ENCODE measurements around the gene ANKRD63. TPM values are rescaled to one million over a fixed set of nuclear protein-coding genes. Genes with fewer than 3 reads are reported as not detected.
A peak's percentile ranks its signal among the peaks of the same experiment; 100 is the strongest.

The ANKRD63 gene
- total and polyA plus RNA-seq, 5 experiments from 2014 or later, result 0.20 to 0.31 TPM; not detected in 3

DNA sequence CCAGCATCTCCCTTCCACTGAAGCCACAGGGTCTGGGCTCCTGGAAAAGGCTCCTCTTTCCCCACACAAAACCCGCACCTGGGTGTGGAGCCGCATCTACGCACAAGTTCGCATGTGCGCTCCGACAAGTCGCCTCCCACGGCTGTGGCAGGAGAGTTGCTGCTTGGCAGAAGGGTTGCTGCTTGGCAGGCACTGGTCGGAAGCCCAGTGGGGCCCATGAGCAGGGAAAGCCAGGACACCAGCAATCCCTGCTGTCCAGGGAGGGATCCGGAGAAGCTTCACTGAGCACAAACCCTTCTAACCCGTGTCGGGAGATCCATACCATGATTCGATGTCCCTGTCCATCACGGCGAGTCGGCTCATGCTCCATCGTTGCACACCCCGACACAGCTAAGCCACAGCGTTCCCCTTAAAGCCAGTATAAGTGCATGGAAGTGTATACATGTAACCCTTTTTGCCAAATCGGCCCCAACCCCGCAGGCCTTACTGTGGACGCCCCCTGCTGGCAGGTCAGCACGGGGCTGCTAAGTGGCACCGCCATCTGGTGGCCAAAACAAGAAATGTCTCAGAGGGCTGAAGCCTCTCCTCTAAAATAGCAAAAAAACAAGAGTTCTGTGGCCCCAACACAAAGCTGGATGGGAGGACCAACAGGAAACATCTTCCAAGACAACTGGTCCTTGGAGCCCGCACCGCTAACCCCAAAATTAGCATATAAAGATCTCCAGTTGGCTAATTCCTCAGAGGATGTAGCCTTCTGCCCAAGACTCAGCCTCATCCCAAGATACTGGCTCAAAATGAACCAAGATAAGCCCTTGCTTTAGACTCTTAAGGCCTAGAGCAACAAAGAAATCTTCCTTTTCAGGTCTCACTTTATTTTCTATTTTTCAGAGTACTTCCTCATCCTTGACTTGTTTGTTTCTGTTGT is 8.3 kb downstream of the ANKRD63 start:
- no peaks in the 10 kb centered on the region for H3K9me3 Mint-ChIP-seq
- DNase-seq (peak; percentile 72 to 91 (median 87)), ATAC-seq (peak; percentile 87)
- H3K27me3 Mint-ChIP-seq, result peaks cover 4 to 36% (median 13%) of the 10 kb centered on the region in 5 donors
- peak overlapping the region in 2 of 10 donors; percentile 23 to 33 for H3K4me3 Mint-ChIP-seq
- POLR2A ChIA-PET, result interaction anchor here (0.6 to 2.7 kb wide), 4 partner anchors 10 to 492 kb away, joined by 3 to 9 read pairs (median 4); partner anchors contain the start of genes FSIP1 and PLCB2
- H3K4me1 Mint-ChIP-seq, result peaks cover 0 to 18% (median 8%) of the 10 kb centered on the region in 4 donors
- H3K27ac Mint-ChIP-seq, result peak overlapping the region in 4 of 10 donors; percentile 45 to 77 (median 62)
- no peaks in the 10 kb centered on the region for H3K36me3 Mint-ChIP-seq

DNA sequence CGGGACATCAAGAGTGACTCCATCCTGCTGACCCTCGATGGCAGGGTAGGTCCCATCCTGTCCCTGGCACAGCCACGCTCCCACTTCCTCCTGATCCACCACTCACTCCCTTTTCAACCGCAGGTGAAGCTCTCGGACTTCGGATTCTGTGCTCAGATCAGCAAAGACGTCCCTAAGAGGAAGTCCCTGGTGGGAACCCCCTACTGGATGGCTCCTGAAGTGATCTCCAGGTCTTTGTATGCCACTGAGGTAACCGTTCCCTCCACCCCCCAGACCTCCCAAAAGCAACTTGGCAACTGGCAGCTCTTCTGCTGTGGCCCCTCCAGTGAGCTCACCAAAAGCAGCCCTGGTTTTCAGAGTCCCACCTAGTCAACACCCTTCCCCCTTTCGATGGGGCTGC is 9.4 kb downstream of the ANKRD63 start:
- Mint-ChIP-seq H3K4me1 (peaks cover 0 to 11% (median 4%) of the 10 kb centered on the region in 4 donors), H3K36me3 (no peaks in the 10 kb centered on the region), H3K27me3 (peaks cover 2 to 24% (median 8%) of the 10 kb centered on the region in 5 donors), H3K4me3 (no peak overlapping the region), H3K9me3 (no peaks in the 10 kb centered on the region), H3K27ac (peak overlapping the region in 4 of 10 donors; percentile 15 to 67 (median 34))
- DNase-seq (no peak), ATAC-seq (no peak)
- POLR2A ChIA-PET, result interaction anchor here (1.0 to 2.7 kb wide), 3 partner anchors 9 to 225 kb away, joined by 3 to 9 read pairs (median 4); partner anchors contain the start of gene PLCB2

DNA sequence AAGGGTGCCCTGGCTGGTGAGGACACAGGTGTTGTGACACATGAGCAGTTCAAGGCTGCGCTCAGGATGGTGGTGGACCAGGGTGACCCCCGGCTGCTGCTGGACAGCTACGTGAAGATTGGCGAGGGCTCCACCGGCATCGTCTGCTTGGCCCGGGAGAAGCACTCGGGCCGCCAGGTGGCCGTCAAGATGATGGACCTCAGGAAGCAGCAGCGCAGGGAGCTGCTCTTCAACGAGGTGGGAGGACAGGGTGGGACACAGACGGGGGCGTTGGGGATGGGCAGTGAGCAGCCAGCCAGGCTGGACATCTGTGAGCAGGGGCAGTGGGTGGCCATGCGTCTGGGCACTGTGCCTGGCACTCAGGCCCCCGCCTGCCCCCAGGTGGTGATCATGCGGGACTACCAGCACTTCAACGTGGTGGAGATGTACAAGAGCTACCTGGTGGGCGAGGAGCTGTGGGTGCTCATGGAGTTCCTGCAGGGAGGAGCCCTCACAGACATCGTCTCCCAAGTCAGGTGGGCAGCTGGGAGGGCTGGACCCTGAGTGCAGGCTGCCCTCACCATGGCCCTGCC is 10.3 kb downstream of the ANKRD63 start:
- Mint-ChIP-seq H3K4me3 (no peak overlapping the region), H3K4me1 (peaks cover 0 to 8% (median 4%) of the 10 kb centered on the region in 4 donors), H3K9me3 (no peaks in the 10 kb centered on the region), H3K27me3 (peaks cover 0 to 16% (median 3%) of the 10 kb centered on the region in 5 donors), H3K36me3 (no peaks in the 10 kb centered on the region), H3K27ac (no peak overlapping the region)
- ATAC-seq (no peak), DNase-seq (no peak)
- POLR2A ChIA-PET, result interaction anchor here (1.5 kb wide), 1 partner anchor 8 kb away, joined by 3 read pairs; no protein-coding TSS in a partner anchor

DNA sequence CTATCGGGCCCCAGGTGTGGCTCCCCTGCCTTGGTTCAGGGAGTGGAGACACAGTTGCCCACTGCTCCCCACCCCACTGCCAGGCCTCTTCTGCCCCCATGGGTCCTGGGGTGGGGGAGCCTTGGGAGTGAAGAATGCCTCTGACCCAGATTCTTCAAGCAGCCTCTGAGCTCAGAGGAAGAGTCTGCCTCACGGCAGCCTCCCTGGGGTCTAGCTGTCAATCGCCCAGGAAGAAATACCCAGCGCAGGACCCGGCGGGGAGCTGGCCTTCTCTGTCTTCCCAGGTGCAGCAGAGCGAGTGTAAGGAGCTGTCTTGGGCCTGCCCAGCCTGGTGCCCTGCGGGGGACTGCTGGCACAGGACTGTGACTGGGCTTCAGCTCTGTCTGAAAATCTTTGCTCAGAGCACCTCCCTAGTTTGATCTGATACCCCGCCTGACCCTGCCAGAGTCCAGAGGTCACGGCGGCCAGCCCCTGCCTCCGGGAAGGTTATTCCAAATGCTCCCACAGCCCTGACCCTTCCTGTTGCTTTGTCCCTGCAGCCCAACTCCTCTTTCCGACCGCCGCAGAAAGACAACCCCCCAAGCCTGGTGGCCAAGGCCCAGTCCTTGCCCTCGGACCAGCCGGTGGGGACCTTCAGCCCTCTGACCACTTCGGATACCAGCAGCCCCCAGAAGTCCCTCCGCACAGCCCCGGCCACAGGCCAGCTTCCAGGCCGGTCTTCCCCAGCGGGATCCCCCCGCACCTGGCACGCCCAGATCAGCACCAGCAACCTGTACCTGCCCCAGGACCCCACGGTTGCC is 11.0 kb downstream of the ANKRD63 start:
- H3K4me1 Mint-ChIP-seq, result peaks cover 0 to 4% (median 3%) of the 10 kb centered on the region in 4 donors
- no peaks in the 10 kb centered on the region for H3K36me3 Mint-ChIP-seq
- H3K4me3 Mint-ChIP-seq, result peak overlapping the region in 1 of 10 donors; percentile 39
- peaks cover 0 to 11% (median 0%) of the 10 kb centered on the region in 5 donors for H3K27me3 Mint-ChIP-seq
- H3K9me3 Mint-ChIP-seq, result no peaks in the 10 kb centered on the region
- peak overlapping the region in 2 of 10 donors; percentile 27 to 34 for H3K27ac Mint-ChIP-seq
- ATAC-seq, result no peak
- no peak for DNase-seq
- POLR2A ChIA-PET, result no interaction called here

GRCh38 chr15:40270246-40270995 is 12.4 kb downstream of the ANKRD63 start:
- H3K4me3 Mint-ChIP-seq, result peak overlapping the region in 1 of 10 donors; percentile 82

DNA sequence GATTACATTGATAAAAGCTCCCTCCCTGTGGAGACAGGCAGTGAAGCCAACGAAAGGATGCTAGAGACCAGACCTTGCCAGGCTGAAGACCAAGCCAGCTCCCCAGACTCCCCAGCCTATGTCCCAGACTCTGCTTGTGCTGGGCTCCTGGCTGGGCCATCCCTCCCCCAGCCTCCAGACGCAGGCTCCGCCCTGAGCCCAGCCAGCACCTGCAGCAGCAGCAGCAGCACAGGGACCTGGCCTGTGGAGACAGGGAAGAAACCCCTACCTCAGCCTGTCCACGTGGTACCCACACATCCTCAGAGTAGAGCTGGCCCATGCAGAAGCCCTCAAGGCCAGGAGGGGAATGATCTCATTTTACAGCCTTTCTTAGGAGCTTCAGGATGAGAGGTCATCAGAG is 13.3 kb downstream of the ANKRD63 start:
- H3K4me1 Mint-ChIP-seq, result peaks cover 0 to 2% (median under 1%) of the 10 kb centered on the region in 4 donors
- no peak for ATAC-seq
- H3K27ac Mint-ChIP-seq, result peak overlapping the region in 1 of 10 donors; percentile 97
- no peaks in the 10 kb centered on the region for H3K36me3 Mint-ChIP-seq
- POLR2A ChIA-PET, result no interaction called here
- H3K27me3 Mint-ChIP-seq, result peaks cover 0 to 1% (median 0%) of the 10 kb centered on the region in 5 donors
- no peaks in the 10 kb centered on the region for H3K9me3 Mint-ChIP-seq
- DNase-seq, result no peak
- peak overlapping the region in 1 of 10 donors; percentile 82 for H3K4me3 Mint-ChIP-seq

More at GRCh38 chr15:40270246-40270995, 12.4 kb downstream of the ANKRD63 start:
- H3K27ac Mint-ChIP-seq, result peak overlapping the region in 2 of 10 donors; percentile 63 to 97
- no peaks in the 10 kb centered on the region for H3K36me3 Mint-ChIP-seq
- peaks cover 0 to 4% (median 2%) of the 10 kb centered on the region in 4 donors for H3K4me1 Mint-ChIP-seq
- peaks cover 0 to 1% (median 0%) of the 10 kb centered on the region in 5 donors for H3K27me3 Mint-ChIP-seq
- ATAC-seq (no peak), DNase-seq (no peak)
- H3K9me3 Mint-ChIP-seq, result no peaks in the 10 kb centered on the region
- POLR2A ChIA-PET, result no interaction called here

DNA sequence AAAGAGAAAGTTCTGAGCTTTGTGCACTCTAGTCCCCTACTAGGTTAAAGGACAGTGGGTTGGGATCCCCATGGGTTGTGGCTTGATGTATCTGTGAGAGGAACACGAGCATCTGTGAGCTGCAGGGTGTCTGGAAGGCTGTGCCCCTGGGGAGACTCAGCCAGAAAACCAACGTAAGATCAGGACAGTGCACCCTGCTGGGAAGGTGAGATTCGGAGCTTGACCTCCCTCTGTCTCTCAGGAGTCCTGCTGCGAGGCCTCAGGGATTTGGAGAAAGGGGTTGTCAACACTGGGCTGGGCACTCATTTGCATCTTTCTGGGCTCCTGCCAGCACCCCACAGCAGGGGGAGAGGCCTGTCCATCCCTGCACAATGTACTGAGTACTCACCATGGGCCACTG is 15.2 kb downstream of the ANKRD63 start:
- Mint-ChIP-seq H3K27me3 (peaks cover 0 to 1% (median 0%) of the 10 kb centered on the region in 5 donors), H3K4me3 (no peak overlapping the region), H3K36me3 (no peaks in the 10 kb centered on the region), H3K9me3 (no peaks in the 10 kb centered on the region), H3K27ac (no peak overlapping the region), H3K4me1 (peaks cover 0 to 2% (median 0%) of the 10 kb centered on the region in 4 donors)
- POLR2A ChIA-PET, result no interaction called here
- DNase-seq (no peak), ATAC-seq (no peak)

DNA sequence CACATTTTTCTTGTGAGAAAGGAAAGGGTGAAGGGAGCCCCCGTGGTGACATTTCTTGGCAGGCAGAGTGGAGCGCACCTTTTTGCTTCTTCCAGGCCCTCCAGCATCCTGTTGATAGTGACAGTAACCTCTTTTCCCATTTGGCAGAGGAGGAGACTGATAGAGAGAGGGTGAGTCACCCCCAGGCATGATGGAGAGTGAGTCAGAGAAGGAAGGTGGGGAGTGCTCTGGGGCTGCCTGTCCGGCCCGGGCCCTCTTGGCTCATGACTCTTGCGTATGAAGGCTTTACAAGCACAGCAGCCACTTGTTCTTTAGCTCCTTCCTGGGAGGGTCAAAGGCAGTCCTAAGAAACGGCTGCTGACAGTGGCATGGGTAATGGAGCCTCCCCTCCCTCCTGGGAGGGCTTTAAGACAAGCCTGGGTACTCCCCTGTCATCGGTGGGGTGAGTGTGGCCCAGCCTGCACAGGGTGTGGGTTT is 16.0 kb downstream of the ANKRD63 start:
- Mint-ChIP-seq H3K4me3 (no peak overlapping the region), H3K27ac (no peak overlapping the region), H3K27me3 (peaks cover 0 to 1% (median 0%) of the 10 kb centered on the region in 5 donors), H3K36me3 (no peaks in the 10 kb centered on the region), H3K4me1 (peaks cover 0 to 2% (median 0%) of the 10 kb centered on the region in 4 donors), H3K9me3 (no peaks in the 10 kb centered on the region)
- ATAC-seq (no peak), DNase-seq (no peak)
- POLR2A ChIA-PET, result no interaction called here

- Mint-ChIP-seq H3K27me3 (peaks cover 0 to 1% (median 0%) of the 10 kb centered on the region in 5 donors), H3K36me3 (no peaks in the 10 kb centered on the region), H3K27ac (no peak overlapping the region), H3K9me3 (no peaks in the 10 kb centered on the region), H3K4me1 (peaks cover 0 to 2% (median 0%) of the 10 kb centered on the region in 4 donors), H3K4me3 (no peak overlapping the region)
- ATAC-seq (no peak), DNase-seq (no peak)
- POLR2A ChIA-PET, result no interaction called here
Measured at GRCh38 chr15:40265875-40266274, 17.0 kb downstream of the ANKRD63 start.

DNA sequence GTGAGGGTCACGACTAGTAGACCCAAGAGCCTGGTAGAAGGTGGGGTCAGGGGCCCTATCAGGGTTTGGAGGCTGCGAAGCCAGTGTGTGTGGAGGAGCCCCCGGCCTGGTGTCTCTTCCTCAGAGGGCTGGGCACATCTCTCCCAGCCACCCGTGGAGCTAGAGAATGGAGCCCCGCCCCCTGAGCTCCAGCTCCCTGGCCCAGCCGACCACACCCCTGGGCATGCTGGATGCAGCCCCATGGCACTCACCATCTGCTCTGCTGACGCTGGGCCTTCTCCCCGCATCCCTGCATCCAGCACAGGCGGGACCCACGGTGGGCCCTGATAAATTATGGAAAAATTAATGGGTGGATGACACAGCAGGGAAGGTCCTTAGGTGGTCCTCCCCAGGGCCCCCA is 17.5 kb downstream of the ANKRD63 start:
- H3K4me3 Mint-ChIP-seq, result no peak overlapping the region
- DNase-seq (no peak), ATAC-seq (no peak)
- peaks cover 0 to under 1% (median 0%) of the 10 kb centered on the region in 4 donors for H3K4me1 Mint-ChIP-seq
- no peak overlapping the region for H3K27ac Mint-ChIP-seq
- no peaks in the 10 kb centered on the region for H3K36me3 Mint-ChIP-seq
- POLR2A ChIA-PET, result no interaction called here
- no peaks in the 10 kb centered on the region for H3K9me3 Mint-ChIP-seq
- peaks cover 0 to 1% (median 0%) of the 10 kb centered on the region in 5 donors for H3K27me3 Mint-ChIP-seq

DNA sequence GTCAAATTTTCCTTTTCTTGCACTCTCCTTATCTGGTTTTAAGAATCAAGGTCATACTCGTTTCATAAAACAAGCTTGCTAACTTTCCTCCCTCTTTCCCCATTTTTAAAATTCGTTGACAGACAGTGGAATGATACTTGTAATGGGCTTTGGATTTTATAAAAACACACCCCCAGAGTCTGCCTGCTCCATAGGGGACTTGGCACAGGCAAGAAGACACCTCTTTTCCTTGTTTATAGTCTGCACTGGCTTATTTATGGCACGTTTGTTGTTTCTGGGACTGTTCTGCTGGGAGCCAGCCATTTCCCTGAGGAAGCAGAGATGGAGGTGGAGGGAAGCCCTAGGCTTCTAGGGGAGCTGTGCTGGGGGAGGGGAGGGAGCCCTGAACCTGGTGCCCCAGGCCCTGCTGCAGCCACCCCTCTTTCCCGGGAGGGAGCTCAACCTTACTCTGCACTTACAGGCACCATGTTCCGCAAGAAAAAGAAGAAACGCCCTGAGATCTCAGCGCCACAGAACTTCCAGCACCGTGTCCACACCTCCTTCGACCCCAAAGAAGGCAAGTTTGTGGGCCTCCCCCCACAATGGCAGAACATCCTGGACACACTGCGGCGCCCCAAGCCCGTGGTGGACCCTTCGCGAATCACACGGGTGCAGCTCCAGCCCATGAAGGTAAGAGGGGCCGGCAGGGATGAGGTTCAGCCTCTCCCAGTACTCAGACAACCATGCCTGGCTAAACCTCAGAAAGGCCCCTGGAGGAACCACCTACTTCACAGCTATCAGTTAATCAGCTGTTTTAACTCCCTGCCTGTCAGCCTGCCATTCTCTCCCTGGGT is 18.3 kb downstream of the ANKRD63 start:
- peaks cover 0 to 1% (median 0%) of the 10 kb centered on the region in 5 donors for H3K27me3 Mint-ChIP-seq
- H3K4me3 Mint-ChIP-seq, result no peak overlapping the region
- DNase-seq (no peak), ATAC-seq (no peak)
- no peaks in the 10 kb centered on the region for H3K9me3 Mint-ChIP-seq
- no peaks in the 10 kb centered on the region for H3K36me3 Mint-ChIP-seq
- H3K27ac Mint-ChIP-seq, result peak overlapping the region in 1 of 10 donors; percentile 19
- no peaks in the 10 kb centered on the region for H3K4me1 Mint-ChIP-seq
- POLR2A ChIA-PET, result interaction anchor here (1.2 kb wide), 1 partner anchor 9 kb away, joined by 3 read pairs; no protein-coding TSS in a partner anchor

Data from naive thymus-derived CD8-positive, alpha-beta T cell (primary cell).